ENCODE measurements around the gene TMEM80.

DNA sequence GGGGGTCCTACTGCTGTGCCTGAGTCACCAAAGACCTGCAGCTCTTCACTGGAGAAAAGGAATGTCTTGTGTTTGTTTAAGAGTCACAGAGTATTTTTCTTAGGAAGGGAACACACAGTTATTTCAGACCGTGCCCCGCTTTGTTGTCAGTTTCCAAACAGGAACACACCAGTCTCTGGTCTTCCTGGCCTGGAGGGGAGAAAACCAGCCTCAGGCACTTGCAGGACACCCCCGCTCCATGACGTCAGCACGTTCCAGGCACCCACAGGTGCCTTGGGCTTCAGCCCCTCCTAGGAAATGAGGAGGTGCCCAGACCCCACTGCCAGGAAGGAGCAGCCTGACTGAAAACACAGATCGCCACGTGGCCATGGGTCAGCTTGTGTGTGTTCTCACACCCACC lies 6.0 kb upstream of the TMEM80 start:
- TF ChIP-seq CTCF (IDR thresholded peaks at IDR 0.05): no peak
- TF ChIP-seq, protein P1, sequence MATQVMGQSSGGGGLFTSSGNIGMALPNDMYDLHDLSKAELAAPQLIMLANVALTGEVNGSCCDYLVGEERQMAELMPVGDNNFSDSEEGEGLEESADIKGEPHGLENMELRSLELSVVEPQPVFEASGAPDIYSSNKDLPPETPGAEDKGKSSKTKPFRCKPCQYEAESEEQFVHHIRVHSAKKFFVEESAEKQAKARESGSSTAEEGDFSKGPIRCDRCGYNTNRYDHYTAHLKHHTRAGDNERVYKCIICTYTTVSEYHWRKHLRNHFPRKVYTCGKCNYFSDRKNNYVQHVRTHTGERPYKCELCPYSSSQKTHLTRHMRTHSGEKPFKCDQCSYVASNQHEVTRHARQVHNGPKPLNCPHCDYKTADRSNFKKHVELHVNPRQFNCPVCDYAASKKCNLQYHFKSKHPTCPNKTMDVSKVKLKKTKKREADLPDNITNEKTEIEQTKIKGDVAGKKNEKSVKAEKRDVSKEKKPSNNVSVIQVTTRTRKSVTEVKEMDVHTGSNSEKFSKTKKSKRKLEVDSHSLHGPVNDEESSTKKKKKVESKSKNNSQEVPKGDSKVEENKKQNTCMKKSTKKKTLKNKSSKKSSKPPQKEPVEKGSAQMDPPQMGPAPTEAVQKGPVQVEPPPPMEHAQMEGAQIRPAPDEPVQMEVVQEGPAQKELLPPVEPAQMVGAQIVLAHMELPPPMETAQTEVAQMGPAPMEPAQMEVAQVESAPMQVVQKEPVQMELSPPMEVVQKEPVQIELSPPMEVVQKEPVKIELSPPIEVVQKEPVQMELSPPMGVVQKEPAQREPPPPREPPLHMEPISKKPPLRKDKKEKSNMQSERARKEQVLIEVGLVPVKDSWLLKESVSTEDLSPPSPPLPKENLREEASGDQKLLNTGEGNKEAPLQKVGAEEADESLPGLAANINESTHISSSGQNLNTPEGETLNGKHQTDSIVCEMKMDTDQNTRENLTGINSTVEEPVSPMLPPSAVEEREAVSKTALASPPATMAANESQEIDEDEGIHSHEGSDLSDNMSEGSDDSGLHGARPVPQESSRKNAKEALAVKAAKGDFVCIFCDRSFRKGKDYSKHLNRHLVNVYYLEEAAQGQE (IDR thresholded peaks at IDR 0.05; ENCODE audit: insufficient read depth in 1 of 2, low read depth in 2 of 2, low read length in 1 of 2): no peak
- no peak for TF ChIP-seq SIN3A (IDR thresholded peaks at IDR 0.05; ENCODE audit: borderline replicate concordance, insufficient read depth, low read depth, low read length)
